ENCODE data around the gene ABCD4. TPM values are rescaled to one million over a fixed set of nuclear protein-coding genes. Genes with fewer than 3 reads are reported as not detected.

The ABCD4 gene
- total and polyA plus RNA-seq, 2 experiments from 2014 or later = 60.5 to 73.1 TPM

DNA sequence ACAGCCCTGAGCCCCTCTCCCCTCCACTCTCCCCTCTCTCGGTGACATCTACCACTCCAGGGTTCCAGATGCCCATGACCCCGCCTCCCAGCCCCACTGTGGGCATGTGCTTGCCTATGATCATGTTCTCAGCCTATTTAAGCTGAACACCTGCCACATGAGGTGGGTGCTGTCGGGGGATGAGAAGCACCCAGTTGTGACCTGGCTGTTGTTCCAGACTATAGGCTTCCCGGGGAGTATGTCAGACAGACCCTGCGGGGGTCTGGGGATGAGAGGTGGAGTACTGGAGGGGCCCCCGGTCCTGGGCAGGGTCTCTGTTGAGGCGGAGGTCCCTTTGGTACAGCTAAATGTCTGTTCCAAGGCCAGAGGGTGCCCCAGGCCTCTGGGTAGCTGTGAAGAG is 57.4 kb downstream of the ABCD4 start (continued):
- TF ChIP-seq, protein P1, sequence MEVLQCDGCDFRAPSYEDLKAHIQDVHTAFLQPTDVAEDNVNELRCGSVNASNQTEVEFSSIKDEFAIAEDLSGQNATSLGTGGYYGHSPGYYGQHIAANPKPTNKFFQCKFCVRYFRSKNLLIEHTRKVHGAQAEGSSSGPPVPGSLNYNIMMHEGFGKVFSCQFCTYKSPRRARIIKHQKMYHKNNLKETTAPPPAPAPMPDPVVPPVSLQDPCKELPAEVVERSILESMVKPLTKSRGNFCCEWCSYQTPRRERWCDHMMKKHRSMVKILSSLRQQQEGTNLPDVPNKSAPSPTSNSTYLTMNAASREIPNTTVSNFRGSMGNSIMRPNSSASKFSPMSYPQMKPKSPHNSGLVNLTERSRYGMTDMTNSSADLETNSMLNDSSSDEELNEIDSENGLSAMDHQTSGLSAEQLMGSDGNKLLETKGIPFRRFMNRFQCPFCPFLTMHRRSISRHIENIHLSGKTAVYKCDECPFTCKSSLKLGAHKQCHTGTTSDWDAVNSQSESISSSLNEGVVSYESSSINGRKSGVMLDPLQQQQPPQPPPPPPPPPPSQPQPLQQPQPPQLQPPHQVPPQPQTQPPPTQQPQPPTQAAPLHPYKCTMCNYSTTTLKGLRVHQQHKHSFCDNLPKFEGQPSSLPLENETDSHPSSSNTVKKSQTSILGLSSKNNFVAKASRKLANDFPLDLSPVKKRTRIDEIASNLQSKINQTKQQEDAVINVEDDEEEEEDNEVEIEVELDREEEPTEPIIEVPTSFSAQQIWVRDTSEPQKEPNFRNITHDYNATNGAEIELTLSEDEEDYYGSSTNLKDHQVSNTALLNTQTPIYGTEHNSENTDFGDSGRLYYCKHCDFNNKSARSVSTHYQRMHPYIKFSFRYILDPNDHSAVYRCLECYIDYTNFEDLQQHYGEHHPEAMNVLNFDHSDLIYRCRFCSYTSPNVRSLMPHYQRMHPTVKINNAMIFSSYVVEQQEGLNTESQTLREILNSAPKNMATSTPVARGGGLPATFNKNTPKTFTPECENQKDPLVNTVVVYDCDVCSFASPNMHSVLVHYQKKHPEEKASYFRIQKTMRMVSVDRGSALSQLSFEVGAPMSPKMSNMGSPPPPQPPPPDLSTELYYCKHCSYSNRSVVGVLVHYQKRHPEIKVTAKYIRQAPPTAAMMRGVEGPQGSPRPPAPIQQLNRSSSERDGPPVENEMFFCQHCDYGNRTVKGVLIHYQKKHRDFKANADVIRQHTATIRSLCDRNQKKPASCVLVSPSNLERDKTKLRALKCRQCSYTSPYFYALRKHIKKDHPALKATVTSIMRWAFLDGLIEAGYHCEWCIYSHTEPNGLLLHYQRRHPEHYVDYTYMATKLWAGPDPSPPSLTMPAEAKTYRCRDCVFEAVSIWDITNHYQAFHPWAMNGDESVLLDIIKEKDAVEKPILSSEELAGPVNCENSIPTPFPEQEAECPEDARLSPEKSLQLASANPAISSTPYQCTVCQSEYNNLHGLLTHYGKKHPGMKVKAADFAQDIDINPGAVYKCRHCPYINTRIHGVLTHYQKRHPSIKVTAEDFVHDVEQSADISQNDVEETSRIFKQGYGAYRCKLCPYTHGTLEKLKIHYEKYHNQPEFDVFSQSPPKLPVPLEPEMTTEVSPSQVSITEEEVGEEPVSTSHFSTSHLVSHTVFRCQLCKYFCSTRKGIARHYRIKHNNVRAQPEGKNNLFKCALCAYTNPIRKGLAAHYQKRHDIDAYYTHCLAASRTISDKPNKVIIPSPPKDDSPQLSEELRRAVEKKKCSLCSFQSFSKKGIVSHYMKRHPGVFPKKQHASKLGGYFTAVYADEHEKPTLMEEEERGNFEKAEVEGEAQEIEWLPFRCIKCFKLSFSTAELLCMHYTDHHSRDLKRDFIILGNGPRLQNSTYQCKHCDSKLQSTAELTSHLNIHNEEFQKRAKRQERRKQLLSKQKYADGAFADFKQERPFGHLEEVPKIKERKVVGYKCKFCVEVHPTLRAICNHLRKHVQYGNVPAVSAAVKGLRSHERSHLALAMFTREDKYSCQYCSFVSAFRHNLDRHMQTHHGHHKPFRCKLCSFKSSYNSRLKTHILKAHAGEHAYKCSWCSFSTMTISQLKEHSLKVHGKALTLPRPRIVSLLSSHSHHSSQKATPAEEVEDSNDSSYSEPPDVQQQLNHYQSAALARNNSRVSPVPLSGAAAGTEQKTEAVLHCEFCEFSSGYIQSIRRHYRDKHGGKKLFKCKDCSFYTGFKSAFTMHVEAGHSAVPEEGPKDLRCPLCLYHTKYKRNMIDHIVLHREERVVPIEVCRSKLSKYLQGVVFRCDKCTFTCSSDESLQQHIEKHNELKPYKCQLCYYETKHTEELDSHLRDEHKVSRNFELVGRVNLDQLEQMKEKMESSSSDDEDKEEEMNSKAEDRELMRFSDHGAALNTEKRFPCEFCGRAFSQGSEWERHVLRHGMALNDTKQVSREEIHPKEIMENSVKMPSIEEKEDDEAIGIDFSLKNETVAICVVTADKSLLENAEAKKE (CRISPR knock-in tag; IDR thresholded peaks at IDR 0.05) = no peak
- TF ChIP-seq POLR2AphosphoS5 (IDR thresholded peaks at IDR 0.05; ENCODE audit: low read depth) = no peak
- no peak for TF ChIP-seq ZNF114 (CRISPR knock-in tag; IDR thresholded peaks at IDR 0.05)
- TF ChIP-seq, protein P2, sequence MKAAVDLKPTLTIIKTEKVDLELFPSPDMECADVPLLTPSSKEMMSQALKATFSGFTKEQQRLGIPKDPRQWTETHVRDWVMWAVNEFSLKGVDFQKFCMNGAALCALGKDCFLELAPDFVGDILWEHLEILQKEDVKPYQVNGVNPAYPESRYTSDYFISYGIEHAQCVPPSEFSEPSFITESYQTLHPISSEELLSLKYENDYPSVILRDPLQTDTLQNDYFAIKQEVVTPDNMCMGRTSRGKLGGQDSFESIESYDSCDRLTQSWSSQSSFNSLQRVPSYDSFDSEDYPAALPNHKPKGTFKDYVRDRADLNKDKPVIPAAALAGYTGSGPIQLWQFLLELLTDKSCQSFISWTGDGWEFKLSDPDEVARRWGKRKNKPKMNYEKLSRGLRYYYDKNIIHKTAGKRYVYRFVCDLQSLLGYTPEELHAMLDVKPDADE (IDR thresholded peaks at IDR 0.05) = no peak
- no peak for TF ChIP-seq EZH2phosphoT487 (IDR thresholded peaks at IDR 0.05; ENCODE audit: unreplicated experiment)

DNA sequence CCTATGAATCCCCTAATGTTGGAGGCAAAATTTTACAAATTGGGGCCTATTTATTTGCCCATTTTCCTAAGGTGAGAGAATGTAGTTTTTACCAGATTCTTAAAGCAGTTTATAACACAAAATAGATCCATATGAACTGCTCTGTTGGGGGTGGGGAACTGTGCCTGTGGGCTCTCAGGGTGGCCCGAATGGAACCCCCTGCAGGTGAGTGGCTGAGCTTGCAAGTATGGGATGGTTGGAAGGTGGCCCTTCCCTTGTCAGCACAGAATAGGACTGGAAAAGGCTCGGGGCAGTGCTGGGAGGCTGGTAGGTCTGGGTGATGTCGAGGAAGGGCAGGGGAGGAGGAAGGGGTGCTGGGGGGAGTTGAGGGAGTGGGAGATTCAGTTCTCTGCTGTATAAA is 58.6 kb downstream of the ABCD4 start:
- Histone ChIP-seq H3K4me3 (peak overlapping the region; percentile 3; the same call in 1 of the 2 replicates), H3K9me2 (ENCODE audit: insufficient read depth) (no peaks in the 10 kb centered on the region), H3K27me3 (ENCODE audit: insufficient read depth) (peaks cover 62% of the 10 kb centered on the region), H3K36me3 (ENCODE audit: insufficient read depth) (no peaks in the 10 kb centered on the region), H3K79me2 (replicated peaks; ENCODE audit: insufficient read depth) (no peaks in the 10 kb centered on the region), H3K27ac (ENCODE audit: low read depth) (no peak overlapping the region), H3K4me1 (ENCODE audit: insufficient read depth) (peaks cover 48% of the 10 kb centered on the region), H3F3A (replicated peaks; ENCODE audit: low read depth) (peaks cover 17% of the 10 kb centered on the region; the same call in 1 of the 2 replicates), H2AFZ (no peak overlapping the region), H3K4me2 (peak overlapping the region; percentile 91), H4K20me1 (replicated peaks; ENCODE audit: insufficient read depth) (0 out of 2 replicates have a peak, but pooled peaks cover 8% of the 10 kb centered on the region)
- DNase-seq (ENCODE audit: low spot score) (peak; percentile 70), ATAC-seq (peak; percentile 29)
- no peak overlapping the region for H3K27ac Mint-ChIP-seq
- H3K4me1 Mint-ChIP-seq = peaks cover 53% of the 10 kb centered on the region
- peaks cover 74% of the 10 kb centered on the region for H3K27me3 Mint-ChIP-seq (ENCODE audit: insufficient read depth, low read depth, poor library complexity)
- no peak overlapping the region for H3K4me3 Mint-ChIP-seq
- H3K36me3 Mint-ChIP-seq (ENCODE audit: low read depth) = peaks cover 2% of the 10 kb centered on the region; the same call in 1 of the 3 replicates
- peaks cover 8% of the 10 kb centered on the region for H3K9me3 Mint-ChIP-seq
- TF ChIP-seq EZH2phosphoT487 (IDR thresholded peaks at IDR 0.05; ENCODE audit: unreplicated experiment) (no peak), STAT1 (IDR thresholded peaks at IDR 0.05; ENCODE audit: unreplicated experiment) (no peak), EZH2 (IDR thresholded peaks at IDR 0.05; ENCODE audit: low read depth, unreplicated experiment) (no peak)
- TF ChIP-seq, protein P1 (CRISPR knock-in tag; IDR thresholded peaks at IDR 0.05) = no peak
